ENCODE measurements around the gene APRT.

- TF ChIP-seq, protein P1, sequence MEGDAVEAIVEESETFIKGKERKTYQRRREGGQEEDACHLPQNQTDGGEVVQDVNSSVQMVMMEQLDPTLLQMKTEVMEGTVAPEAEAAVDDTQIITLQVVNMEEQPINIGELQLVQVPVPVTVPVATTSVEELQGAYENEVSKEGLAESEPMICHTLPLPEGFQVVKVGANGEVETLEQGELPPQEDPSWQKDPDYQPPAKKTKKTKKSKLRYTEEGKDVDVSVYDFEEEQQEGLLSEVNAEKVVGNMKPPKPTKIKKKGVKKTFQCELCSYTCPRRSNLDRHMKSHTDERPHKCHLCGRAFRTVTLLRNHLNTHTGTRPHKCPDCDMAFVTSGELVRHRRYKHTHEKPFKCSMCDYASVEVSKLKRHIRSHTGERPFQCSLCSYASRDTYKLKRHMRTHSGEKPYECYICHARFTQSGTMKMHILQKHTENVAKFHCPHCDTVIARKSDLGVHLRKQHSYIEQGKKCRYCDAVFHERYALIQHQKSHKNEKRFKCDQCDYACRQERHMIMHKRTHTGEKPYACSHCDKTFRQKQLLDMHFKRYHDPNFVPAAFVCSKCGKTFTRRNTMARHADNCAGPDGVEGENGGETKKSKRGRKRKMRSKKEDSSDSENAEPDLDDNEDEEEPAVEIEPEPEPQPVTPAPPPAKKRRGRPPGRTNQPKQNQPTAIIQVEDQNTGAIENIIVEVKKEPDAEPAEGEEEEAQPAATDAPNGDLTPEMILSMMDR (IDR thresholded peaks at IDR 0.05): no peak
- TF ChIP-seq POLR2A (IDR thresholded peaks at IDR 0.05) (no peak), POLR2AphosphoS5 (IDR thresholded peaks at IDR 0.05) (no peak), EP300 (IDR thresholded peaks at IDR 0.05; ENCODE audit: low read depth) (no peak)
Observed at GRCh38 chr16:88764080-88764479, 47.6 kb downstream of the APRT start.

Measured in transverse colon (tissue), 4 donors.